IPS-18c (cell line): ENCODE results near the gene HSBP1.

Experiments used
- H3K4me3 ChIP-seq: 2 replicates; pipeline ENCODE4 v1.7.0; 2013; ENCODE audit warnings: low read depth, mild to moderate bottlenecking, low read length, moderate library complexity; ENCODE audit not compliant: insufficient read depth
- H3K9me3 ChIP-seq: one replicate; pipeline ENCODE4 v1.6.1; 2013; ENCODE audit warnings: mild to moderate bottlenecking, low read length, moderate library complexity; ENCODE audit not compliant: control insufficient read depth, insufficient read depth

The HSBP1 gene

DNA sequence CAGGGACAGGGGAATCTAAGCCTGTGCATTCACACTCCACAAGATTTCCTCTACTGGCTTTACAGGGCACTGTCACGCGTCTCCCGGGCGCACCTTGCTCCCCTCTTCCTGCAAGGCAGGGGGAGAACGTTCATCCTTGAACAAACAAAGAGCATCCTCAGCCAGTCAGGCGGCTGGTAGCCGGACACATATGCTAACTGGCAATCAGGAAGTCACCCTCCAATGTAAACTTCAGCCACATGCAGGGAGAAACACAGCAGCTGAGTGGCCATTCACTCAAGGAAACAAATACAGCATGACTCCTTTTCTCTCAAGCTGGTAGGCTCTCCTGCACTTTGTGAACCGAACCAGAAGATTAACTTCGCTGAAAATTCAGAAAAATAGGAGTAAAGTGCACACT is 10.8 kb upstream of the HSBP1 start:
- no peak overlapping the region for H3K4me3 ChIP-seq

DNA sequence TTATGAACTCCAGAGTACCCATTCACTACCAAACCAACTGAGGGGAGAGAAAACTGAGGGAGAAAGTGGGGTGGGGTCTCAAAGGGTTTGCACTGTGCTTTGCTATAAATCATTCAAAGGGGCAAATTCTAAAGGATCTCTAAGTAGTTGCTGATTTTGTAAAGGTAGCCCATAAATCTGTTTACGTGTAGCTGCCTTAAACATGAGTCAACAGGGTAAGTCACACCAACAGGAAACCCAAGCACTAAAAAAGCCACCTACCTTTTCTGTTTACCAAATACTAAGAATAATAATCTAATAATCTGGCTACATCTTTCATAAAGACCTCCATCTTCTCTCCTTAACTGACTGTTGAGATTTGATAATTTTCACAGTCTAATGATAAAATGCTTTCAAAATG is 8.4 kb upstream of the HSBP1 start:
- no peak overlapping the region for H3K4me3 ChIP-seq

More for the DNA sequence above, 10.8 kb upstream of the HSBP1 start:
- no peaks in the 10 kb centered on the region for H3K9me3 ChIP-seq

DNA sequence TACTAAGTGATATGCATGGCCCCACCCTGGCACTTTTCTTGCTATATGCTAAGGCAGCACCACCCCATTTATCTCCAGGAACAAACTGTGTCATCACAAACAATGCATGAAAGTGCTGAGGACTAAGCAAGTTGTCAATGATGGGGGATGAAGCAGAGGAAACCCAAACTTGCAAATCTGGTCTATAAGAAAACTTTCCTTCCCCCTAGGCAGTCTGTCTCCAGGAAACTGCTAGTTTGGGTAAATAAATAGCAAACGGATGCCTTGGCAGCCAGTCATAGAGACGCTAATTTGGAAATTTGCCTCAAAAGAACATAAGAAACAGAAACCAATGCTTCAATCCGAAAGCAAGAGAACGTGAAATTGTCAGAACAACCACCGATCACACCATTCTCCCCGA is 5.6 kb upstream of the HSBP1 start:
- H3K9me3 ChIP-seq = peaks cover 6% of the 10 kb centered on the region
- H3K4me3 ChIP-seq = no peak overlapping the region

More for the DNA sequence above, 8.4 kb upstream of the HSBP1 start:
- H3K9me3 ChIP-seq = peaks cover 2% of the 10 kb centered on the region

DNA sequence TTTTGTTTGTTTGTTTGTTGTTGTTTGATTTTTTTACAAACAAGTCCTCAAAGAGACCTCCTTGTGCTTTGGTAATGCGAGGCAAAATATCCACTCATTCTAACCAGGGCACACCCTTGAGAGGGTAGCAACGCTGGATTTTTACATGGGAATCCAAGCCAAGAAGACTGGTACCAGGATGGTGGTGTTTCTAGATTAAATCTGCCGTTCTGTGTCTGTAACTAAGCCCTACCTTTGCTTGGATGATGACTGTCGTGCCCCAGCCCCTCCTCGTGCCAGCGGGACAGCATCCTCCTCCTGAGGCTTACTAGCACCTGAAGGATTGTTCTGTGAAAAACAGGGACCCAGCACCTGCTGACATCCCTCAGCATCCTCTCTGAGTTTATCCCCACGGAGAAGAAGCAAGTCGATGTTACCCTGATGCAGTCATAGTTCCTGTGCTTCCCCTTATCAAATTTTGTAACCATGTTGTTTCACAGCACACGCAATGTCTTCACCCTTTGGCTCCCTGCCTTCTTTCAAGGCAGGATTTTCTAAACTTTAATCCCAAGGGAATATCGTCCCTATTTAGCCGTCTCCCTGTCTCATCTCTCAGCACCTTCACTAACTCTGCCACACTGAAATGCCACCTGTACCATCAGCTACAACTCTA is 5.1 kb upstream of the HSBP1 start:
- Histone ChIP-seq H3K9me3 (peaks cover 6% of the 10 kb centered on the region), H3K4me3 (no peak overlapping the region)

DNA sequence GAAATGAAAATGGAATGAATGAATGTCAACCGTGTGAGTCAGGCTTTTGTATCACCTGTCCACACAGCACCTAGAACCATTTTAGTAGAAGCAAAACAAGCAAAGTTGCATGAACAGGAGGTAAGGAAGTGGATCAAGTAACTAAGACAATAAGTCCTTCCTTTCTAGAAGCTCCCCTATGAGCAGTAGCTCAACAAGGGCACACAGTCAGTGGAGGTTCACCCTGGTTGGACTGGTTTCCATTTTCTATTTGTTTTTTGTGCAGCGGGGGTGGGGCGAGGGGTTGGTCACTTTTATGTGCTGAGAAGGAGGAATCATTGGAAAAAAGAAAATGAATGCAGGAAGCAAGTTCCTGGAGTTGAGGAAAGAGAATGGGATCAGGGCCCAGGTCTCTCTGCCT is 4.0 kb upstream of the HSBP1 start:
- Histone ChIP-seq H3K4me3 (no peak overlapping the region), H3K9me3 (peaks cover 6% of the 10 kb centered on the region)

DNA sequence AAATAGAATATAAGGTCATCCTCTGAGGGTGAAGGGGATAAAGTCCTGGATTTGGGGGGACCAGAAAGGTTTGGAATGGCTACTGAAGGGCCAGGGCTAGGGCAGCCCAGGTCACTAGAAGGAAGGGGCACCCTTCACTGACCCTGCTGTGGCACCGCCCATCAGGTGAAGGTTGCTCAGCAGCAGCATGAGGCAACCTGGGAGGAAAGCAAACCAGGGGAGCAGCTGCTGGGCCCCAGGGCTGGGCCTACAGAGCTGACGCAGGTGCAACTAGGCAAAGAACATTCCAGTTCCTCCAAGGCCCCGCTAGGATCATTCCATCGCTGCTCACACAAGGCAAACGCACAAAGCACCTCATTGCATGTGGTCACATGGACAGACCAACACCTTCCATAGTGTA is 3.4 kb upstream of the HSBP1 start:
- no peak overlapping the region for H3K4me3 ChIP-seq
- H3K9me3 ChIP-seq = peaks cover 6% of the 10 kb centered on the region

DNA sequence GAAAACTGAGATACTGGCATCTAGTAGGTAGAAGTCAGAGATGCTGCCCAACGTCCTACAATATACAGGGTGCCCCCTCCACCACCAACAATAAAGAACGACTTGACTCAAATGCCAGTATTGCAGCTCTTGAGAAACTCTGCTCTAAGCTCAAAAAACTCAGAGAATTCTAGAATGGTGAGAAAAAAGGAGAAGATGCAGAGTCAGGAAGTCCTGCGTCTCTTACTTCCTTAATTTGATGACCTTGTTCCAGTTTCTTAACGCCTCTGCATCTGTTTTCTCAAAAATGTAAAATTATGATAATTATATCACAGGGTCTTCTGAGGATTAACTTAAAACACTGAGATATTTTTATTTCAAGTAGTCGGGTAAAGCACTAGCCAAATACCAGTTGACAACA is 1.7 kb upstream of the HSBP1 start:
- H3K4me3 ChIP-seq = no peak overlapping the region
- peaks cover 6% of the 10 kb centered on the region for H3K9me3 ChIP-seq

- H3K4me3 ChIP-seq = no peak overlapping the region
Observed at GRCh38 chr16:83806731-83807130, 1.0 kb upstream of the HSBP1 start.

DNA sequence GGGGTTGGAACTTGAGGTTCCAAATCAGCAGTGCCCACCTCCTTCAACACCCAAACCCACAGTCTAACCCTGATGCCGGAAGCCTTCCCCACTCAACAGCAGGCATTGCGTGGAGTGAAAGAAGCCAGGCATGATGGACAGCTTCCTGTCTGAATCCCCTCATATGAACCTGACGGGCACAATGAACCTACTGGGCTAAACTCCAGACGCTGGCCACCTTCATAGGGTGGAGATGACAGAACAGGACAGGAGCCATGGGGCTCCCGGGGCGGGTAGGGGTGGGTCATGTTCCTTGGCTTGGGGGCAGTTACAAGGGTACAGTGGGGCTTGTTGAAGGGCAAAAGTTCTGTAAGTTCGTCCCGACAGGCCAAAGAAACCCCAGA is 460 bp upstream of the HSBP1 start:
- Histone ChIP-seq H3K4me3 (no peak overlapping the region), H3K9me3 (peaks cover 6% of the 10 kb centered on the region)

More at GRCh38 chr16:83806731-83807130, 1.0 kb upstream of the HSBP1 start:
- H3K9me3 ChIP-seq = peaks cover 6% of the 10 kb centered on the region

- Histone ChIP-seq H3K9me3 (peaks cover 6% of the 10 kb centered on the region), H3K4me3 (peak overlapping the region; percentile 98)
Observed at GRCh38 chr16:83808573-83809014, 816 bp downstream of the HSBP1 start.

DNA sequence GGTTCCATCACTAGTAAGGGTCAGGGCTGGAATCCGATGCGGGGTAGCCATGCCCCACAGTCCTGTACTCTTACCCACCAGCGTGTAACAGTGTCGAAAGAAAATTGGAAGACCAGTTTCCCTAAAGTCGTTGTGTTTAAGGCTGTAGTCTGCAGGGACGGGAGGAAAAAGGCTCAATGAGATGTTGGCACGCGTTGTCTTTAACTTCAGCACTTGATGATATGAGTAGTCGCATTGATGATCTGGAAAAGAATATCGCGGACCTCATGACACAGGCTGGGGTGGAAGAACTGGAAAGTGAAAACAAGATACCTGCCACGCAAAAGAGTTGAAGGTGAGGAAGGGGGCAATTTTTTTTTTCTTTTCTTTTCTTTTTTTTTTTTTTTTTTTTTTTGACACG is 1.3 kb downstream of the HSBP1 start:
- peak overlapping the region; percentile 98 for H3K4me3 ChIP-seq
- H3K9me3 ChIP-seq = peaks cover 3% of the 10 kb centered on the region

DNA sequence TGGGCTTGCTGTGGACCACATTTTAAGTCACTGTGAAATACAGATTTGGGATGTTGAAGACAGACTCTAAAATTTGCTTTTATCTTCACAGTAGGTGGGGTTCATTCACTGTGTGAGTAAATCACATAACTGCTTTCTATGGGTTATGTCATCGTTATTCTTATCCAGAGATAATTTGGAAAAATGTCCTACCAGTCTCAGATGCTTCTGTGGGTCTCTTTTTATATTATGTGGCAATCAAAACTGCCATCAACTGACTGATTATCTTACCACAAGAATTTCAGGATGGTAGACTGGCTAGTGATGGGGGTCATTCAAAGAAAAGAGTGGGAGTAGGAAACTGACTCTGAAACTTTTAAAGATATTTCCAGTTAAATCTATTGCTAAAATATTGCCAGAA is 3.1 kb downstream of the HSBP1 start:
- Histone ChIP-seq H3K9me3 (no peaks in the 10 kb centered on the region), H3K4me3 (no peak overlapping the region)

DNA sequence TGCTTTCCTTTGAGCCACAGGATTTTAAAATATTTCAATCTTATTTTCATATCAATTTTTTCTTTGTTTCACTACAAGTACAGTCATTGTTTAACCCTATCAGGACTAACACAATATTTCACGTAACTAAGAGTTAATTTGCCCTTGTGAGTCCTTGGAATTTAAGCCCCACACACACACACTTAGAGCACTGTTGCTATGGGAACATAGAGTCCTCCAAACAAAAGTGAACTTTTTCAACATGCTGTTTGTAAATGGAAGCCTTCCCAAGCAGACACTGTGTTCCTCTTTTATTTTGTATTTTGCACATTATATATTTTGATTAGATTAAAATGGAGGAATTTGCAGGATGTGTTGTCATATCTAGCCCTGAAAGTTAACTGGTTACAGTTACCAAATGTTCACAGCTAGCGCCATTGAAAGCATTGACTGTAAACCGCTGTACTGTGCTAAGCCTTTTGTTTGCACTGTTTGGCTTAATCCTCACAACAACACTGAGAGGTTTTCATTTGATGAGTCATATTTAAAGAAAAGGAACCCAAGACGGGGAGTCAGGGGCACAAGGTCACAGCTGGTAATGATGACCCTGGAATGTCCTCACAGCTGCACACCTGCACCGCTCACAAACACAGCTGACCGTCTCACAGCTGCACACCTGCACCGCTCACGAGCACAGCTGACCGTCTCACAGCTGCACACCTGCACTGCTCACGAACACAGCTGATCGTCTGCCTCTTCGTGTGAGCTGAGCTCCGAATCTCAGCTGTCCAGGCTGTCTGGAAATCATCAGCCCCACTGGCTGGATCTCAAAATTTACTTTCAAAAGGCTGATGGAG is 6.3 kb downstream of the HSBP1 start:
- Histone ChIP-seq H3K4me3 (no peak overlapping the region), H3K9me3 (no peaks in the 10 kb centered on the region)

GRCh38 chr16:83814659-83814985 is 6.8 kb downstream of the HSBP1 start:
- no peak overlapping the region for H3K4me3 ChIP-seq
- H3K9me3 ChIP-seq = no peaks in the 10 kb centered on the region

DNA sequence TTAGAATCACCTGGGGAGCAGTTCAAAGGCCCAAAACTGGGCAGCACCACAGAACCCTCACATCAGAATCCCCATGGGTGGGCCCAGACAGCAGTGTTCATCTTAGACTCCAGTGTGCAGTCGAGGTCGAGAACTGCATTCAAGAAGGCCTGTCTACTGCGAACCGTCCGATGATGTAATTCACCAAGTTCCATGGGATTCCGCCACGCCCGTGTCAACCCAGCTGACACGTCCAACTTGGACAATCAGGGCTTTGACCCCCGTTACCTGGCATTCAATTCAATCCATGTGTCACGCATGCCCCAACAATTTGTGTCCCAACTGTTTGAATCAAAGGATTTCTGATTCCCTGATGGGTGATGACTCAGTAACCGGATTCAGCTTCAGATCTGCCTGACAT is 9.2 kb downstream of the HSBP1 start:
- no peaks in the 10 kb centered on the region for H3K9me3 ChIP-seq
- H3K4me3 ChIP-seq = no peak overlapping the region

- no peak overlapping the region for H3K4me3 ChIP-seq
- no peaks in the 10 kb centered on the region for H3K9me3 ChIP-seq
Observed at GRCh38 chr16:83818276-83818675, 10.5 kb downstream of the HSBP1 start.

- Histone ChIP-seq H3K4me3 (no peak overlapping the region), H3K9me3 (no peaks in the 10 kb centered on the region)
Observed at GRCh38 chr16:83819361-83819760, 11.6 kb downstream of the HSBP1 start.

GRCh38 chr16:83826146-83826913 is 18.6 kb downstream of the HSBP1 start:
- peaks cover 2% of the 10 kb centered on the region for H3K9me3 ChIP-seq
- H3K4me3 ChIP-seq = no peak overlapping the region
